Endothelial cell of umbilical vein (primary cell): ENCODE data around the gene PALMD. TPM values are rescaled to one million over a fixed set of nuclear protein-coding genes. Genes with fewer than 3 reads are reported as not detected.

Source experiments
- BruUV-seq: library from RNA; stranded (reverse); fragments of 400-500 nt; replicated peaks from 2 replicates; lab custom pipeline; 2021; lab: Mats Ljungman, UMichigan
- CTCF ChIA-PET: fragments of 300-600, 350-600 bp; sonication (Branson Sonifier 250); formaldehyde crosslinking; loops from one replicate; lab custom pipeline; 2021; ENCODE audit warnings: antibody characterized with exemption, inconsistent platforms; lab: Charles Lee
- POLR2A ChIA-PET: fragments of 300-600, 350-600 bp; sonication (Branson Sonifier 250); formaldehyde crosslinking; loops from one replicate; lab custom pipeline; 2021; ENCODE audit warnings: antibody characterized with exemption, inconsistent platforms; lab: Charles Lee
- DNase-seq: peaks from one replicate; pipeline ENCODE4 v3.0.0-alpha.2; 2011; ENCODE audit warnings: low read depth, low spot score
- FAIRE-seq: peaks from 2 replicates; lab custom pipeline; 2011; peaks lifted over from hg19 to GRCh38; lab: Jason Lieb, UNC
- H2AFZ ChIP-seq: 2 replicates; pipeline ENCODE4 v1.6.0; 2012; ENCODE audit warnings: low read depth, low read length, control low read depth, inconsistent platforms
- H3K27ac ChIP-seq: 2 replicates; pipeline ENCODE4 v1.5.1; 2011; ENCODE audit warnings: low read depth, mild to moderate bottlenecking, control low read depth, low read length, moderate library complexity; ENCODE audit not compliant: insufficient read depth
- H3K27me3 ChIP-seq, 2 experiments: 2 replicates each; pipeline versions ENCODE4 v1.6.0 to v1.6.1; 2011; ENCODE audit warnings: low read length in 2 of 2, mixed read lengths in 1 of 2; ENCODE audit not compliant: control insufficient read depth in 2 of 2, insufficient read depth in 2 of 2
- H3K36me3 ChIP-seq, 2 experiments: 2 replicates in 1 of 2; 3 replicates in 1 of 2; pipeline ENCODE4 v1.5.1; 2011; ENCODE audit warnings: low read length in 2 of 2, mild to moderate bottlenecking in 1 of 2, moderate library complexity in 1 of 2; ENCODE audit not compliant: control insufficient read depth in 2 of 2, insufficient read depth in 2 of 2; ENCODE audit errors: extremely low read depth in 1 of 2
- H3K4me1 ChIP-seq: 3 replicates; pipeline ENCODE4 v1.5.1; 2011; ENCODE audit warnings: mild to moderate bottlenecking, low read length; ENCODE audit not compliant: control insufficient read depth, insufficient read depth; ENCODE audit errors: extremely low read depth
- H3K4me2 ChIP-seq: 2 replicates; pipeline ENCODE4 v1.6.1; 2011; ENCODE audit warnings: low read length, control low read depth, mixed read lengths; ENCODE audit not compliant: insufficient read depth
- H3K4me3 ChIP-seq, 3 experiments: fragments of 200-600 bp in 1 of 3; sonication (generic), shearing (Covaris generic) in 1 of 3; replicated peaks in 1 of 3; 2 replicates each; pipeline ENCODE4 v1.5.1; 2011 to 2016; ENCODE audit warnings: control low read depth in 3 of 3, low read length in 3 of 3, mild to moderate bottlenecking in 2 of 3, inconsistent platforms in 1 of 3, low read depth in 1 of 3, moderate library complexity in 1 of 3; ENCODE audit not compliant: insufficient read depth in 1 of 3
- H3K79me2 ChIP-seq: 2 replicates; pipeline ENCODE4 v1.6.0; 2012; ENCODE audit warnings: low read length, inconsistent platforms; ENCODE audit not compliant: control insufficient read depth, insufficient read depth
- H3K9ac ChIP-seq: replicated peaks from 2 replicates; pipeline ENCODE3; 2011; ENCODE audit warnings: low read length, control low read depth; ENCODE audit not compliant: insufficient read depth; ENCODE audit errors: extremely low read depth
- H3K9me1 ChIP-seq: replicated peaks from 3 replicates; pipeline ENCODE4 v1.6.0; 2011; ENCODE audit warnings: mild to moderate bottlenecking, low read length; ENCODE audit not compliant: control insufficient read depth, insufficient read depth; ENCODE audit errors: extremely low read depth
- H3K9me3 ChIP-seq: replicated peaks from 2 replicates; pipeline ENCODE4 v1.5.1; 2012; ENCODE audit warnings: low read length, inconsistent platforms; ENCODE audit not compliant: control insufficient read depth, insufficient read depth
- H4K20me1 ChIP-seq: replicated peaks from 2 replicates; pipeline ENCODE3; 2011; ENCODE audit warnings: mild to moderate bottlenecking, low read length; ENCODE audit not compliant: control insufficient read depth, insufficient read depth; ENCODE audit errors: extremely low read depth
- CTCF ChIP-seq, 2 donors: IDR thresholded peaks; 1 replicate in 1 of 2; 2 replicates in 1 of 2; pipeline ENCODE4 v1.5.1; 2011; ENCODE audit warnings: low read length in 2 of 2, mild to moderate bottlenecking in 2 of 2, moderate library complexity in 2 of 2, control low read depth in 1 of 2, inconsistent platforms in 1 of 2, low read depth in 1 of 2; ENCODE audit not compliant: insufficient read depth in 1 of 2; ENCODE audit errors: extremely low read depth in 1 of 2
- EZH2 ChIP-seq: IDR thresholded peaks from 2 replicates; pipeline ENCODE4 v1.6.1; 2012; ENCODE audit warnings: borderline replicate concordance, low read depth, mild to moderate bottlenecking, moderate library complexity, low read length, inconsistent platforms; ENCODE audit not compliant: severe bottlenecking
- FOS ChIP-seq: IDR thresholded peaks from 2 replicates; pipeline ENCODE4 v1.6.1; 2011; ENCODE audit warnings: mild to moderate bottlenecking, low read length, moderate library complexity, borderline replicate concordance; ENCODE audit not compliant: insufficient read depth
- GATA2 ChIP-seq: IDR thresholded peaks from 2 replicates; pipeline ENCODE4 v1.7.0; 2011; ENCODE audit warnings: low read depth, mild to moderate bottlenecking, moderate library complexity, mixed read lengths, low read length; ENCODE audit not compliant: insufficient read length, insufficient read depth
- JUN ChIP-seq: IDR thresholded peaks from 2 replicates; pipeline ENCODE4 v1.6.1; 2011; ENCODE audit warnings: borderline replicate concordance, low read depth; ENCODE audit not compliant: insufficient read length, insufficient read depth
- MAX ChIP-seq: IDR thresholded peaks from 2 replicates; pipeline ENCODE4 v1.6.1; 2011; ENCODE audit not compliant: insufficient read depth, insufficient read length
- MYC ChIP-seq: IDR thresholded peaks from one replicate; pipeline ENCODE4 v1.6.1; 2011; ENCODE audit warnings: mild to moderate bottlenecking, low read depth, low read length
- POLR2A ChIP-seq: IDR thresholded peaks from 2 replicates; pipeline ENCODE4 v1.6.1; 2012; ENCODE audit warnings: low read depth, mild to moderate bottlenecking, control low read depth, low read length
- POLR2AphosphoS5 ChIP-seq: IDR thresholded peaks from 2 replicates; pipeline ENCODE4 v1.6.1; 2012; ENCODE audit warnings: low read depth, mild to moderate bottlenecking, control low read depth, low read length, moderate library complexity; ENCODE audit not compliant: insufficient read depth
- dilution Hi-C: fragments of 300-500 bp; cut with MboI; formaldehyde crosslinking; loops from one replicate; pipeline ENCODE4 v1.15.0; 2019; ENCODE audit warnings: low sequenced_read_pairs; ENCODE audit not compliant: extremely low pct_ligation_motif_present
- intact Hi-C: fragments of 100-400 bp; cut with micrococcal nuclease; formaldehyde crosslinking; loops from one replicate; pipeline ENCODE4 v1.10.0; 2022
- polyA plus RNA-seq, 4 experiments: library from polyadenylated mRNA; depleted of rRNA in 3 of 4; stranded (reverse) in 3 of 4; unstranded in 1 of 4; fragments of >200 nt; gene quantifications; 2 replicates each; pipeline versions ENCODE4 v1.2.1 to v1.2.3, GENCODE V29; 2011 to 2012; ENCODE audit warnings: missing spikeins in 1 of 4
- total RNA-seq: library from RNA; stranded (reverse); gene quantifications from 2 replicates; pipeline ENCODE4 v1.2.3, GENCODE V29; 2021

The PALMD gene
- total and polyA plus RNA-seq, 2 donors (not counting 3 experiments of a cell fraction or from before 2014, with no cell fraction given), result 52.6 to 137 TPM

DNA sequence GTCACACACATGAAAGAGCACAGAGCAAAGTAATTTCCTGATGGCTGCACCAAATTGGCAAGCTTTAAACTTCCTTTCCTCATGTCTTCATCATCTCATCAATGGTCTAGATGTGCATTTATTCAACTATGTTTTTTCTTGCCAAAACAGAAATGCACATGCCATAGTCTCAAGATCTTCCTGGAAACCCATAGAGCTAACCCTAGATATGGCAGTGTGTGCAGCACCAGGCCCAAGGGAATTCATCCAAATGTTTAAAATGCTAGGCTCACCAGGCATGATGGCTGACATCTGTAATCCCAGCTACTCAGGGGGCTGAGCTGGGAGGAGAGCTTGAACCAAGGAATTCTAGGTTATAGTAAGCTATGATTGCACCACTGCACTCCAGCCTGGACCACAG is 31.2 kb upstream of the PALMD start:
- dilution Hi-C loops (no loop called here), intact Hi-C loops (no loop called here)
- POLR2A ChIA-PET, result no interaction called here
- H3K4me2 ChIP-seq, result no peak overlapping the region
- no peak overlapping the region for H3K9ac ChIP-seq
- no peak for TF ChIP-seq EZH2
- TF ChIP-seq POLR2A, result no peak
- TF ChIP-seq MAX, result no peak
- TF ChIP-seq GATA2, result no peak
- TF ChIP-seq MYC, result no peak
- TF ChIP-seq FOS, result no peak
- H3K9me3 ChIP-seq, result no peaks in the 10 kb centered on the region
- DNase-seq, result no peak
- no peak overlapping the region for H3K27ac ChIP-seq
- H3K4me3 ChIP-seq, result no peak overlapping the region
- H3K27me3 ChIP-seq, result no peaks in the 10 kb centered on the region
- peaks cover 14% of the 10 kb centered on the region for H3K4me1 ChIP-seq
- no peaks in the 10 kb centered on the region for H4K20me1 ChIP-seq
- no peaks in the 10 kb centered on the region for H3K9me1 ChIP-seq
- no peak for FAIRE-seq
- no peaks in the 10 kb centered on the region for H3K79me2 ChIP-seq
- no peak overlapping the region for H2AFZ ChIP-seq
- no TSS peak for BruUV-seq
- CTCF ChIA-PET, result interaction anchor here (0.6 to 0.9 kb wide), 3 partner anchors 11 to 434 kb away, joined by 3 read pairs; no protein-coding TSS in a partner anchor
- H3K36me3 ChIP-seq, result no peaks in the 10 kb centered on the region

DNA sequence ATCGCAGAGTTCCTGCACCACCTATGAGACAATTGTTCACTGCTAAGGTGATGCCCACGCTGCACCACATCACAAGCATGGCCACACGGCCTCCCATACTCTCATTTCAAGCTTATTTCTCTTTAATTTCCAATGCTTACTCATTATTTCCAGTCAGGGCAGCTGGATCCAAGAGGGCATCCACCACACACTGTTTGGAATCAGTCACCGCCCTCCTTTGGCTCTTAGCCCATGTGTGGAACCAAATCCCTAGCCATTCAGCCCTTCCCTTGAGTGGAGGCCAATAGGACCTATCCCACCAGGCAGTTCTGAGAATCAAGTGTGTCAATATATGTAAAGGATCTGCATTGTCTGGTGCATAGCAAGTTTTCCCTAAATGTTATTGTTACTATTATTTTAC is 26.3 kb upstream of the PALMD start:
- Histone ChIP-seq H3K4me1 (peaks cover 7% of the 10 kb centered on the region), H3K9me3 (no peaks in the 10 kb centered on the region), H3K27ac (no peak overlapping the region), H3K9ac (no peak overlapping the region), H3K36me3 (no peaks in the 10 kb centered on the region), H2AFZ (no peak overlapping the region), H4K20me1 (no peaks in the 10 kb centered on the region), H3K4me3 (no peak overlapping the region), H3K27me3 (no peaks in the 10 kb centered on the region), H3K79me2 (no peaks in the 10 kb centered on the region), H3K9me1 (no peaks in the 10 kb centered on the region), H3K4me2 (no peak overlapping the region)
- intact Hi-C loops (no loop called here), dilution Hi-C loops (no loop called here)
- peak; percentile 31 for FAIRE-seq
- POLR2A ChIA-PET, result no interaction called here
- CTCF ChIA-PET, result interaction anchor here (0.6 kb wide), 1 partner anchor 9 kb away, joined by 3 read pairs; no protein-coding TSS in a partner anchor
- BruUV-seq, result no TSS peak
- TF ChIP-seq CTCF (IDR thresholded peaks at IDR 0.05; ENCODE audit: extremely low read depth in 1 of 2, insufficient read depth in 1 of 2, low read depth in 1 of 2, low read length in 2 of 2) (no peak), POLR2A (no peak), EZH2 (no peak), MAX (no peak), FOS (no peak), JUN (no peak), POLR2AphosphoS5 (no peak)
- peak; percentile 69 for DNase-seq
